ENCODE measurements around the gene GLRX.

Gene GLRX

DNA sequence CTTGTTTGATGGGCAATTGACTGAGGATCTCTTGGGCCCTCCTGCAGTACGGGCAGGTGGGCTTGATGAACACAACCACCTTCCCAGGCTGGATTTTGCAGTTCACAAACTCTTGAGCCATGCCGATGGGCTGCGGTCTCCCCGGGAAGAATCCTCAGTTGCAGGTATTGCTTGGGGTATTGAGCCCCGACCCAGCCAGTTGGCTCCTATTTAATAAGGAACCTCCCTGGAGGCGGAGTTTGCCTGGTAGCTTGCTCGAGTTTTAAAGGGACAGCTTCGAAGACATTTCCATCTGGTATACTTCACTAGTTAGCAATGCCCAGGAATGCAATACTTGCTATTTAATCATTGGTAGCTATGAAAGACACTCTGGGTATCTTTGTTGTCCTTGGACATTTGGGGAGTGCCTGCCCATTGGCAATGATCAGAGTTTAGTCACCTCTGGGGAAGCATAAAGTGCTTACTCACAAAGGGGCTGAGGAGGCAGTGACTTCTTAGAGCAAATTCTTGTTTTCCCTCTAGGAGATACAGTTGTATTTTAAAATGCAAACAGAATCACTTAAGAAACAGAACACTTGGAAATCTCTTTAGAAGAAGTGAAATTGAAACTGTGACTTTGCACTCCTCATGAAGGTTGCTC lies at the start of gene GLRX:
TSS of gene GLRX (minus strand) at position 185 of the 640 bp plus-strand sequence. CDS start at position 121, 64 bp downstream.
- DNase-seq (ENCODE audit: low spot score), result peak; percentile 65

DNA sequence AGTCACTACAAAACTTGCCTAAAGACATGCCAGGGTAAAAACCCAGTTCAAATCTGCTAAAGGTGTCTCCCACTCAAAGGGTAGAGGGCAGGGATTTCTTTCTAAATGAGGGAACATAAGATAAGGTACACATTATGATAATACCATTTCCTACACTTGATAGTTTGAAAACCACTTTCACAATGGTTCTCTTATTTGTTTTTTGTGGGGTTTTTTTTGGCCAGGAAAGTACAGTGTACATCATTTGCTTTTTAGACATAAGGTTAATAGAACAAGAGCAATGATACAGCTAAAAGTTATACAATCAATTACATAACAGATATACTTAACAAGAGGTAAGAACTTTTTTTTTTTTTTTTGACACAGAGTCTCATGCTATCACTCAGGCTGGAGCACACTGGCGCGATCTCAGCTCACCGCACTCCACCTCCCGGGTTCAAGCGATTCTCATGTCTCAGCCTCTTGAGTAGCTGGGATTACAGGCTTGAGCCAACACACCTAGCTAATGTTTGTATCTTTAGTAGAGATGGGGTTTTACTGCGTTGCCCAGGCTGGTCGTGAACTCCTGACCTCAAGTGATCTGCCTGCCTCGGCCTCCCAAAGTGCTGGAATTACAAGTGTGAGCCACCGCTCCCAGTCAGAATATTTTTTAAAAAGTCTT lies 48.8 kb upstream of the GLRX start:
- DNase-seq (ENCODE audit: low spot score), result no peak

DNA sequence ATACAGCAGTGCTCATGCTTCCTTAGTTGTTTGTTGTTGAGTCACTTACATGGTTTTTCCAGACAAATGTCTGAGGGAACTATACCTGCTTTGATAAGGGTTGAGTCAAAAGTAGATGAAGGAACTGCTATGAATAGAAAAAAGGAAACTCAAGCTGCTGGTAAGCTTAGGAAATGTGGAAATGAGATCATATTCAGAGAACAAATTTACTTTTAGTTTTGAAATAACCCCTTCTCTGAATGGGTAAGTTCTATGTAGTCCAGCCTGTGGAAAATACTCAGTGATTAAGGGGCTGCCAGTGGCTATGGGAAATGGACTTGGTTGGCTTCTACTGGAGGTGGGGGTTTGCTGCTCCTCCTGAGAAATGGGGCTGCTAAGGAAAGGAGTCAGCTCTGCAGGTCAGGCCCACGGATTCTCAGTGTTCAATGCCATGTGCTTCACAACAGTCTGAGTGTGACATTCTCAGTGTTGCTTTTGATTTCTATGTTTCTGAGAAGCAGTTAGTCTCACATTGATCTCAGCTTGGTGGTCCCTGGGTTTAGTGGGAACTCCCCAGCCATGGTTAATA lies 47.7 kb upstream of the GLRX start:
- no peak for DNase-seq (ENCODE audit: low spot score)

DNA sequence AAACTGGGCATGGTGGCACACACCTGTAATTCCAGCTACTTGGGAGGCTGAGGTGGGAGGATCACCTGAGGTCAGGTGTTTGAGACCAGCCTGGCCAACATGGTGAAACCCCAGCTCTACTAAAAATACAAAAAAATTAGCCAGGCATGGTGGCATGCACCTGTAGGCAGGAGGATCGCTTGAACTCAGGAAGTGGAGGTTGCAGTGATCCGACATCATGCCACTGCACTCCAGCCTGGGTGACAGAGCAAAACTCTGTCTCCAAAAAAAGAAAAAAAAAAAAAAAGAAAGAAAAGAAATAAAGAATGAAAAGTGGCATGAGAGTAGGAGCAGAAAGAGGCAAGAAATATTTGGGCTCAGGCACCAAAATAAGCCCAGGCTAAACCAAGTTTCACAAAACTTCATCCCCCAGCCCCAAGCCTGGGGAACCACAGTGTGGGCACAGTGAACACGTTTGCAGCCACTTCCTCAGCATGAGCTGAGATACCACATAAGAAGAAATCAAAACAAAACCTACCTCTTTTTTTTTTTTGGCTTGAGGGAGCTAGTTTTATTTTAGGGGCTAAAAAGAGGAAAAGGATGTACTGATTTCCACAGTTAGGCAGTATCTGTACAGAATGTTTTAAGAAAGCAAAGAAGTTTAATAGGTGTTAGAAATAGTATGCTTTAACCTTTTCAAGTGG lies 46.8 kb upstream of the GLRX start:
- DNase-seq (ENCODE audit: low spot score), result peak; percentile 68

GRCh38 chr5:95868136-95868535 lies 45.6 kb upstream of the GLRX start:
- DNase-seq (ENCODE audit: low spot score), result no peak

DNA sequence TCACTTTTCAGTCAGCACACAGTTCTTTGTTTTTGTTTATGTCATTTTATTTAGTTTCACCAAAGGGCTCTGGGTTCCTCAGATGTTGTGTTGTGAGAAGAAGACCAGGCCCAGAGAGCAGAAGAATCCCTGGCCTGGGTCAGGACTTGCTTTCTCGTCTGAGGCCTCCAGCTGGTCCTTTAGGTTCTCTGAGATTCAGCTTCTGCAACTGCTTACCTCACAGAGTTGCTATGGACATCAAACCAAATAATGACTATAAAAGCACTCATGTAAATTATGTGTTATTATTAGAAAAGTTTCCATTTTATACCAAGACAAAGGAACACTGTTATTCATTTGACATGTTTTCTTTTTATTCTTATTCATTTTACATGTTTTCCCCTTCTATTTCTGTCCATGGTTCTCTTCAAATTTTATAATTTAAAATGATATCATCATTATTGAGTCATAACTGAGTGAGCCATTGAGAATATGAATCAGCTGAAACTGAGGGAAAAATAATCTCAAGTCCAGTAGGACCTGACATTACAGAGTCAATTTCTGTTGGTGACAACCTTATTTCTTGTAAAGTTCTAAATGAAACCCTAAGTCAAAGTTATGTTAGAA lies 44.0 kb upstream of the GLRX start:
- DNase-seq (ENCODE audit: low spot score), result no peak

GRCh38 chr5:95864944-95865504 lies 42.5 kb upstream of the GLRX start:
- no peak for DNase-seq (ENCODE audit: low spot score)

DNA sequence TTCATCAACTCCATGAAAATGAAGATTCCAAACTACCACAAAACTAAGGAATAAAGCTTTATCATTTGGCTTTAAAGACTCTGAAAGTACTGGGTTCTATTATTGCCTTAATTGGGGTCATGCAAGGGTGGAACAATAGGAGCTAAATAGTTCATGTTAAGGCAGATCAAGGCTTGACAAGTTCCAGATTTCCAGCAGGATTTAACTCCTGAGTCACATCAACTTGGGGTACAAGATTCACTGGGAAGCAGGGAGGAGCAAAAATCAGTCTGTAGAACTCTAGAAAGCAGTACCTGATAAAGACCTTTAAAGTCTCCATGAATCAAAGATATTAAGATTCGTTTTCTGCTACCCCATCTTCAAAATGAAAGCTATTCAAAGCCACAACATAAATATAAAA lies 41.9 kb upstream of the GLRX start:
- DNase-seq (ENCODE audit: low spot score), result no peak

DNA sequence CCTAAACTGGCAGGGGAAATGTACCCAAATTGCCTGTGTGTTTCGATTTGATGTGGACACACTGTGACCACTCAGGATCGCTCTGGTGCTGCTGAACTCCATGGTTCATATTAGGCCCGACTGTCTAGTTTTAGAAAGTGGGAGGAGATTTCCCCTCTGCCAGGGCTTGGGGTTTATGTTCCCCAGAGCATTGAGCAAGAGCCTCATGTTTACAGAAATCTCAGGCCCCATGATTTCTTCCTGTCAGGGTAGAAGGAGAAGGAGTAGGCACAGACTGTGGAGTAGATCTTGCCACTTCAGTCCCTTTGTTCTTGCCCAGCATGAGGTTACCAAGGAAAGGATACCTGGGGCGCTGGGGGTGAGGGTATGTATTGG lies 40.8 kb upstream of the GLRX start:
- peak; percentile 63 for DNase-seq (ENCODE audit: low spot score)

- no peak for DNase-seq (ENCODE audit: low spot score)
Observed at GRCh38 chr5:95862671-95863382, 40.3 kb upstream of the GLRX start.

GRCh38 chr5:95861864-95862561 lies 39.5 kb upstream of the GLRX start:
- DNase-seq (ENCODE audit: low spot score), result no peak

DNA sequence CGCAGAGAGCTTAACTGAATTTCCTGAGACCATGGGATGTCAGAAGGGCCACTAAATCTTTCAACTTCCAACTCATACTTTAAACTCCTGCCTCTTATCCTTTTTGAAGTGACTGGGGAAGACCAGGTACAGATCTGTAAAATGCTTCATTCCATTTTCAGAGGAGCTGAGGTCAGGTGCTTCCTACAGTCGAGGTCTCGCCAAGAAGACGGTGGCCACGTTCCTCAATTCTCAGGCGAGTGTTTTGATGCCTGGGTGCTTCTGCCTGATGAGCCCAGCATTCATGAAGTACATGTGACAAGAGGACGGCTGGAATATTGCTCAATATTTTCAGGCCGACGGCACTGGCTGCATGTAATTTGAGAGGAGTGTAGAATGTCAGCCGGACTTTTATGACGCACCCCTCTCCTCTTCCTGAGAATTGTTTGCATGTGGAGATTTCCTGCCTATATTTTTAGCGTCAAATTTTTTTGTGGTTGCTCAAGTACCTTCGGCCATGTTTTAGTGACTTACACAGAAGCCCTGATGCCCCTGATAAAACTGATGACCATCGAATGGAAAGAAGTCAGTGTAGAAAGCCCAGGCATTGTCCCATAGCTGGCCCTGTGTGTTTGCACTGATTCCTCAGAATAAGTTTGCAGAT lies 38.8 kb upstream of the GLRX start:
- DNase-seq (ENCODE audit: low spot score), result no peak

- no peak for DNase-seq (ENCODE audit: low spot score)
Observed at GRCh38 chr5:95859661-95860060, 37.1 kb upstream of the GLRX start.

- DNase-seq (ENCODE audit: low spot score), result peak; percentile 97
Observed at GRCh38 chr5:95858661-95859595, 36.4 kb upstream of the GLRX start.

DNA sequence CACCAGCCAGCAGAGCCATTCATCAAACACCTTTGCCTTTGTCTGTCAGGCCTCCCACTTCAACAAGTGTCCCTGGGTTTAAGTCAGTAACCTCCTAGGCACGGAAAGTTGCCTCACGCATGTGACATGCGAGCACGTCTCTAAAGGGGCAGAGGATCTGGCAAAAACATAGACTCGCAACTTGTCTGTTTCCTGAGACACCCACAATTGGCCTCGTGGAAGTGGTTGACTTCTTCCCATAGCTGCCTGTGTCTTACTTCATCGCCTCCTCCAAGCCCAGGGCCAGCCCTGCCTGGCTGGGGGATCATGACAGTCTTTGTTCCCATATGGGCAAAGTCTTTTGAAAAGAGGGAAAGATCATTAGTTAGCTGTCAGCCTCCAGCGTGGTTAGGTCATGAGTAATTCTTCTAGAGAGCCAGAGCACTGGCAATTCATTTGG lies 35.5 kb upstream of the GLRX start:
- DNase-seq (ENCODE audit: low spot score), result no peak

GRCh38 chr5:95857185-95857945 lies 34.8 kb upstream of the GLRX start:
- DNase-seq (ENCODE audit: low spot score), result no peak

DNA sequence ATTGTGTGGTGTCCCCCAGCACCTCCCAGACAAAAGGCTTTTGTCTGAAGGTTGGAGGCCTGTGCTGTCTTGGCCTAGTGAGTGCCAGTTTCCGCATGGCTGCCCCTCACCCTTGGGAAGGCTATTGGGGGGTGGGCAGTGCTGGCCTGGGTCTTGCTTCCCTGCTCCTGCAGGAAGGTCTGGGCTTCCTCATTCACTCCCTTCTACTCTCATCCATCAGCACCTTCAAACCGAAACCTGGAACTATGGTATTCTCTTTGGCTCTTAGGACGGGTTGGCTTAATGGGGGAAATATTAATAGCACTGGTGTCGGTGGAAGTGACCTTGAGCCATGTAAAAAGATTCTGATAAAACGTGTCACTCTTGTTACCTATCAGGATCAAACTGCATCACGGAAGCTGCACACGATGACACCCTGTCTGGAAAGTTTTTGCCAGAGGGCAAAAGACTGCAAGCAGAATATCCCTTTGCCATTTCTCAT lies 34.0 kb upstream of the GLRX start:
- peak; percentile 78 for DNase-seq (ENCODE audit: low spot score)

GRCh38 chr5:95853490-95853889 lies 31.0 kb upstream of the GLRX start:
- DNase-seq (ENCODE audit: low spot score), result no peak

Data from globus pallidus (tissue), 1 donor.